H1 (cell line): Measurements from ENCODE around the gene RPRD1A. TPM values are rescaled to one million over a fixed set of nuclear protein-coding genes. Genes with fewer than 3 reads are reported as not detected.

Experiments used
- CTCF ChIA-PET: fragments of 300-600 bp; sonication (Branson Sonifier 250); formaldehyde crosslinking; loops from one replicate; lab custom pipeline; 2021; ENCODE audit not compliant: partially characterized antibody; lab: Charles Lee
- POLR2A ChIA-PET: fragments of 300-600 bp; sonication (Branson Sonifier 250); formaldehyde crosslinking; loops from one replicate; lab custom pipeline; 2021; ENCODE audit warnings: inconsistent platforms; ENCODE audit not compliant: partially characterized antibody; lab: Charles Lee
- DNase-seq, 2 experiments: peaks; one replicate each; pipeline versions ENCODE4 v3.0.0 to v3.0.0-alpha.2; 2010 to 2022; ENCODE audit warnings: low spot score in 2 of 2, low read depth in 1 of 2, mixed read lengths in 1 of 2
- FAIRE-seq: peaks from 2 replicates; lab custom pipeline; 2011; peaks lifted over from hg19 to GRCh38; lab: Jason Lieb, UNC
- H2AFZ ChIP-seq: 2 replicates; pipeline ENCODE4 v1.8.1; 2012; ENCODE audit warnings: low read length, inconsistent platforms
- H2AK5ac ChIP-seq: 2 replicates; pipeline ENCODE4 v1.6.1; 2013; ENCODE audit warnings: low read depth, low read length
- H2BK120ac ChIP-seq: replicated peaks from 2 replicates; pipeline ENCODE3; 2013; ENCODE audit warnings: low read depth, low read length, inconsistent platforms
- H2BK12ac ChIP-seq: 2 replicates; pipeline ENCODE4 v1.6.1; 2013; ENCODE audit warnings: low read depth, low read length
- H2BK15ac ChIP-seq: 2 replicates; pipeline ENCODE4 v1.6.1; 2013; ENCODE audit warnings: low read length
- H2BK20ac ChIP-seq: 2 replicates; pipeline ENCODE4 v1.6.1; 2013; ENCODE audit warnings: low read length
- H2BK5ac ChIP-seq: 2 replicates; pipeline ENCODE4 v1.6.1; 2013; ENCODE audit warnings: low read depth, low read length
- H3K14ac ChIP-seq: 2 replicates; pipeline ENCODE4 v1.6.1; 2013; ENCODE audit warnings: inconsistent platforms; ENCODE audit not compliant: insufficient read length
- H3K18ac ChIP-seq: 2 replicates; pipeline ENCODE4 v1.6.1; 2013; ENCODE audit warnings: low read length; ENCODE audit errors: extremely low read depth
- H3K23ac ChIP-seq: 2 replicates; pipeline ENCODE4 v1.6.1; 2013; ENCODE audit warnings: inconsistent platforms; ENCODE audit not compliant: insufficient read length
- H3K23me2 ChIP-seq: 2 replicates; pipeline ENCODE4 v1.6.1; 2013; ENCODE audit warnings: low read depth, low read length
- H3K27ac ChIP-seq: 2 replicates; pipeline ENCODE4 v1.6.1; 2011; ENCODE audit warnings: low read depth, low read length, inconsistent platforms
- H3K27me3 ChIP-seq, 4 experiments: replicated peaks in 1 of 4; 1 replicate in 1 of 4; 2 replicates in 3 of 4; pipeline versions ENCODE4 v1.6.1 to v1.8.1; 2011 to 2013; ENCODE audit warnings: low read length in 3 of 4, mild to moderate bottlenecking in 3 of 4, inconsistent platforms in 2 of 4, mixed read lengths in 2 of 4, moderate library complexity in 1 of 4; ENCODE audit not compliant: control insufficient read depth in 3 of 4, insufficient read depth in 3 of 4; ENCODE audit errors: extremely low read depth in 1 of 4
- H3K36me3 ChIP-seq, 4 experiments: 2 replicates each; pipeline versions ENCODE4 v1.6.1 to v1.8.1; 2011 to 2013; ENCODE audit warnings: mild to moderate bottlenecking in 4 of 4, low read length in 3 of 4, moderate library complexity in 2 of 4, control low read depth in 1 of 4, inconsistent platforms in 1 of 4; ENCODE audit not compliant: insufficient read depth in 4 of 4, control insufficient read depth in 2 of 4
- H3K4ac ChIP-seq: replicated peaks from 2 replicates; pipeline ENCODE3; 2013; ENCODE audit warnings: low read length, low read depth, mixed read lengths, inconsistent platforms; ENCODE audit not compliant: insufficient read length
- H3K4me1 ChIP-seq, 4 experiments: replicated peaks in 1 of 4; 1 replicate in 1 of 4; 2 replicates in 3 of 4; pipeline versions ENCODE4 v1.6.1 to v1.8.1; 2011 to 2013; ENCODE audit warnings: low read length in 3 of 4, inconsistent platforms in 2 of 4, mixed read lengths in 1 of 4; ENCODE audit not compliant: insufficient read depth in 4 of 4, control insufficient read depth in 3 of 4
- H3K4me2 ChIP-seq, 2 experiments: 2 replicates each; pipeline versions ENCODE4 v1.6.1 to v1.8.1; 2011 to 2013; ENCODE audit warnings: low read depth in 2 of 2, low read length in 2 of 2, control low read depth in 1 of 2, inconsistent platforms in 1 of 2, mild to moderate bottlenecking in 1 of 2; ENCODE audit not compliant: insufficient read depth in 1 of 2
- H3K4me3 ChIP-seq, 4 experiments: fragments of 200-600, 300-600 bp in 1 of 4; sonication (generic), shearing (Covaris generic), sonication (Bioruptor Twin) in 1 of 4; 2 replicates each; pipeline versions ENCODE4 v1.5.1 to v1.8.1; 2011 to 2016; ENCODE audit warnings: low read length in 4 of 4, low read depth in 3 of 4, control low read depth in 2 of 4, inconsistent platforms in 2 of 4, mild to moderate bottlenecking in 2 of 4, mixed read lengths in 1 of 4, moderate library complexity in 1 of 4; ENCODE audit not compliant: insufficient read depth in 2 of 4; ENCODE audit errors: extremely low read depth in 1 of 4
- H3K56ac ChIP-seq: replicated peaks from 2 replicates; pipeline ENCODE3; 2013; ENCODE audit warnings: low read depth, mild to moderate bottlenecking, mixed read lengths, low read length, inconsistent platforms; ENCODE audit not compliant: insufficient read length
- H3K79me1 ChIP-seq: 2 replicates; pipeline ENCODE4 v1.6.1; 2013; ENCODE audit warnings: low read depth, low read length, control low read depth
- H3K79me2 ChIP-seq, 2 experiments: 2 replicates each; pipeline versions ENCODE4 v1.6.1 to v1.8.1; 2012 to 2013; ENCODE audit warnings: low read length in 2 of 2, mild to moderate bottlenecking in 2 of 2, inconsistent platforms in 1 of 2; ENCODE audit not compliant: insufficient read depth in 2 of 2, control insufficient read depth in 1 of 2
- H3K9ac ChIP-seq, 4 experiments: replicated peaks in 1 of 4; 1 replicate in 1 of 4; 2 replicates in 3 of 4; pipeline versions ENCODE4 v1.6.1 to v1.8.1; 2011 to 2013; ENCODE audit warnings: low read depth in 3 of 4, low read length in 3 of 4, control low read depth in 2 of 4, mild to moderate bottlenecking in 2 of 4, moderate library complexity in 2 of 4, inconsistent platforms in 1 of 4; ENCODE audit errors: extremely low read depth in 1 of 4
- H3K9me3 ChIP-seq, 2 experiments: 2 replicates each; pipeline versions ENCODE4 v1.6.1 to v1.8.1; 2012 to 2013; ENCODE audit warnings: mild to moderate bottlenecking in 2 of 2, moderate library complexity in 2 of 2, control low read depth in 1 of 2, inconsistent platforms in 1 of 2, low read depth in 1 of 2, low read length in 1 of 2, mixed read lengths in 1 of 2; ENCODE audit not compliant: insufficient read depth in 2 of 2
- H4K20me1 ChIP-seq, 2 experiments: replicated peaks in 1 of 2; 2 replicates each; pipeline versions ENCODE3 to v1.8.1; 2011 to 2013; ENCODE audit warnings: inconsistent platforms in 2 of 2, low read length in 2 of 2, mild to moderate bottlenecking in 1 of 2; ENCODE audit not compliant: insufficient read depth in 2 of 2, control insufficient read depth in 1 of 2
- H4K5ac ChIP-seq: 2 replicates; pipeline ENCODE4 v1.6.1; 2013; ENCODE audit warnings: low read length, low read depth, mixed read lengths, inconsistent platforms; ENCODE audit not compliant: insufficient read length
- H4K8ac ChIP-seq: 2 replicates; pipeline ENCODE4 v1.8.0; 2013; ENCODE audit warnings: mild to moderate bottlenecking, moderate library complexity, low read length, inconsistent platforms; ENCODE audit not compliant: insufficient read depth; ENCODE audit errors: extremely low read depth
- H4K91ac ChIP-seq: replicated peaks from 2 replicates; pipeline ENCODE3; 2013; ENCODE audit warnings: low read length, mixed read lengths, inconsistent platforms; ENCODE audit not compliant: insufficient read length
- CHD2 ChIP-seq: IDR thresholded peaks from 2 replicates; pipeline ENCODE4 v1.6.1; 2012; ENCODE audit warnings: low read length, improper control_type of control experiment
- HDAC6 ChIP-seq: IDR thresholded peaks from one replicate; pipeline ENCODE4 v1.7.1; 2012; ENCODE audit warnings: low read depth, mild to moderate bottlenecking, inconsistent platforms, low read length, moderate library complexity
- KDM1A ChIP-seq: fragments of 200-600, 300-600 bp; sonication (generic); IDR thresholded peaks from 2 replicates; pipeline ENCODE4 v1.7.1; 2016; ENCODE audit warnings: mild to moderate bottlenecking, low read length, borderline replicate concordance
- MAFK ChIP-seq: IDR thresholded peaks from 2 replicates; pipeline ENCODE4 v1.6.1; 2012; ENCODE audit warnings: low read depth, mild to moderate bottlenecking, improper control_type of control experiment, low read length
- SRF ChIP-seq: IDR thresholded peaks from 2 replicates; pipeline ENCODE4 v1.6.1; 2011; ENCODE audit warnings: mild to moderate bottlenecking, low read depth, low read length, moderate library complexity
- SUZ12 ChIP-seq: fragments of 200-600 bp; sonication (generic); IDR thresholded peaks from 2 replicates; pipeline ENCODE4 v1.6.1; 2012; ENCODE audit warnings: mild to moderate bottlenecking, inconsistent platforms, low read length, moderate library complexity, mixed read lengths
- WGBS, 2 experiments: shearing (Covaris generic) in 1 of 2; methylation state at CpG; one replicate each; pipeline versions ENCODE4 v1.1.6 to v1.1.7; 2013 to 2015; ENCODE audit warnings: low lambda C conversion rate in 2 of 2, mixed read lengths in 2 of 2, inconsistent platforms in 1 of 2, low coverage in 1 of 2, missing lambda C conversion rate in 1 of 2; ENCODE audit not compliant: insufficient replicate concordance in 2 of 2, insufficient coverage in 1 of 2, insufficient read length in 1 of 2; ENCODE audit errors: extremely low coverage in 1 of 2, missing lambda C conversion rate in 1 of 2; 5-methylcytosine and 5-hydroxymethylcytosine counted together
- polyA plus RNA-seq, 7 experiments: library from polyadenylated mRNA; depleted of rRNA in 3 of 7; stranded (reverse) in 5 of 7; unstranded in 2 of 7; fragments of >200 nt in 5 of 7; fragments of 200-250 nt in 2 of 7; gene quantifications; 1 replicate in 5 of 7; 2 replicates in 1 of 7; 4 replicates in 1 of 7; pipeline versions ENCODE4 v1.2.1 to v1.2.3, GENCODE V29; 2011 to 2013; ENCODE audit warnings: missing spikeins in 2 of 7, mixed read lengths in 2 of 7
- total RNA-seq: library from RNA; stranded (reverse); fragmentation: NEBNext Ultra II Directional; extraction: Animal tissue kit (Norgen Biotek cat#: 25700); gene quantifications from 2 replicates; pipeline ENCODE4 v1.2.1, GENCODE V29; 2021

RPRD1A gene
- total and polyA plus RNA-seq, 2 of the 8 experiments (the other 6 are each of a cell fraction or from before 2014, with no cell fraction given): 40.5 to 106 TPM

- no peak overlapping the region for H3K27ac ChIP-seq
- no peak for DNase-seq
- 0 out of 2 replicates have a peak, but pooled peaks cover 2% of the 10 kb centered on the region for H3K79me1 ChIP-seq
- ChIA-PET CTCF (interaction anchor here (0.5 to 1.5 kb wide), 4 partner anchors 10 to 585 kb away, joined by 3 read pairs; no protein-coding TSS in a partner anchor), POLR2A (interaction anchor here (0.9 to 2.2 kb wide), 5 partner anchors 11 to 731 kb away, joined by 3 to 10 read pairs (median 3); partner anchors contain the start of gene ZNF397)
- peak overlapping the region; percentile 88 for H2AFZ ChIP-seq
- peak overlapping the region; percentile 74 to 87 for H3K4me2 ChIP-seq
- H3K27me3 ChIP-seq: no peaks in the 10 kb centered on the region
- H4K5ac ChIP-seq: peak overlapping the region; percentile 50
- 0 out of 2 replicates have a peak overlapping the region, but pooled peaks have one; percentile 85 for H2BK5ac ChIP-seq
- no peak overlapping the region for H2BK120ac ChIP-seq
- H3K36me3 ChIP-seq: peaks cover 3 to 27% (median 13%) of the 10 kb centered on the region in 4 experiments; a peak in 6 of 8 replicates
- no peaks in the 10 kb centered on the region for H4K20me1 ChIP-seq
- no peak overlapping the region for H3K23ac ChIP-seq
- H3K23me2 ChIP-seq: peaks cover 6% of the 10 kb centered on the region
- no peak overlapping the region for H2BK12ac ChIP-seq
- peak overlapping the region; percentile 75 to 98 (median 83) for H3K4me3 ChIP-seq
- TF ChIP-seq MAFK (no peak), KDM1A (0 out of 2 replicates have a peak, but pooled peaks have one; percentile 2), HDAC6 (no peak), SRF (no peak), CHD2 (no peak), SUZ12 (no peak)
- no peaks in the 10 kb centered on the region for H3K9me3 ChIP-seq
- H2BK15ac ChIP-seq: no peak overlapping the region
- H4K8ac ChIP-seq: peak overlapping the region; percentile 88; the same call in 1 of the 2 replicates
- H2BK20ac ChIP-seq: no peak overlapping the region
- peak overlapping the region; percentile 45 to 61 (median 54); a peak in 6 of 7 replicates for H3K9ac ChIP-seq
- peak overlapping the region; percentile 5 for H4K91ac ChIP-seq
- no peak for FAIRE-seq
- H3K4me1 ChIP-seq: peaks cover 0 to 4% (median 2%) of the 10 kb centered on the region in 4 experiments; a peak in 2 of 7 replicates
- 48% methylated on average over 15 of the region's 15 CpGs; no CpG with 5 or more reads in 1 of the 2 experiments for WGBS, 2 experiments
- no peak overlapping the region for H3K18ac ChIP-seq
- H3K14ac ChIP-seq: no peak overlapping the region
- no peak overlapping the region for H2AK5ac ChIP-seq
- H3K79me2 ChIP-seq: peaks cover 3 to 22% of the 10 kb centered on the region in 2 experiments; a peak in 3 of 4 replicates
- H3K56ac ChIP-seq: peak overlapping the region; percentile 32
- no peak overlapping the region for H3K4ac ChIP-seq
Observed at GRCh38 chr18:35971661-35972196, 95.6 kb downstream of the RPRD1A start.
